Measurements from ENCODE around the gene ARMC10.
"Not testable (repeated sequence)": the region's sequence is repeated elsewhere in the genome, so short reads cannot be mapped to it uniquely, and the experiment has no call there.

DNA sequence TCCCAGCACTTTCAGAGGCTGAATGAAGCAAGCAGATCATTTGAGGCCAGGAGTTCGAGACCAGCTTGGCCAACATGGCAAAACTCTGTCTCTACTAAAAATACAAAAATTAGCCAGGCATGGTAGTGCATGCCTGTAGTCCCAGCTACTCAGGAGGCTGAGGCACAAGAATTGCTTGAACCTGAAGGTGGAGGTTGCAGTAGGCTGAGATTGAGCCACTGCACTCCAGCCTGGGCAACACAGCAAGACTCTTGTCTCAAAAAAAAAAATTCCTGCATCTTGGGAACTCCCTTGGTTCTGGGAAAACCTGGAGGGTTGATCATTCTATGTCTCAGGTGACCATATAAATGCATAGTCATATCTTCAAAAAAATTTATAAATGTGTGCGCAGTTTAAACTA, 69.8 kb downstream of the ARMC10 start:
- TF ChIP-seq, protein P1, sequence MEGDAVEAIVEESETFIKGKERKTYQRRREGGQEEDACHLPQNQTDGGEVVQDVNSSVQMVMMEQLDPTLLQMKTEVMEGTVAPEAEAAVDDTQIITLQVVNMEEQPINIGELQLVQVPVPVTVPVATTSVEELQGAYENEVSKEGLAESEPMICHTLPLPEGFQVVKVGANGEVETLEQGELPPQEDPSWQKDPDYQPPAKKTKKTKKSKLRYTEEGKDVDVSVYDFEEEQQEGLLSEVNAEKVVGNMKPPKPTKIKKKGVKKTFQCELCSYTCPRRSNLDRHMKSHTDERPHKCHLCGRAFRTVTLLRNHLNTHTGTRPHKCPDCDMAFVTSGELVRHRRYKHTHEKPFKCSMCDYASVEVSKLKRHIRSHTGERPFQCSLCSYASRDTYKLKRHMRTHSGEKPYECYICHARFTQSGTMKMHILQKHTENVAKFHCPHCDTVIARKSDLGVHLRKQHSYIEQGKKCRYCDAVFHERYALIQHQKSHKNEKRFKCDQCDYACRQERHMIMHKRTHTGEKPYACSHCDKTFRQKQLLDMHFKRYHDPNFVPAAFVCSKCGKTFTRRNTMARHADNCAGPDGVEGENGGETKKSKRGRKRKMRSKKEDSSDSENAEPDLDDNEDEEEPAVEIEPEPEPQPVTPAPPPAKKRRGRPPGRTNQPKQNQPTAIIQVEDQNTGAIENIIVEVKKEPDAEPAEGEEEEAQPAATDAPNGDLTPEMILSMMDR (IDR thresholded peaks at IDR 0.05; ENCODE audit: insufficient read depth, low read depth, low read length): not testable (repeated sequence)
- TF ChIP-seq EZH2 (IDR thresholded peaks at IDR 0.05; ENCODE audit: insufficient read depth, low read length): not testable (repeated sequence)

All from astrocyte (in vitro differentiated cells and primary cell).